Measurements from ENCODE around the gene BLVRB. TPM values are rescaled to one million over a fixed set of nuclear protein-coding genes. Genes with fewer than 3 reads are reported as not detected.

The BLVRB gene
- total and polyA plus RNA-seq, 10 of the 15 experiments (the other 5 are each of a cell fraction or from before 2014, with no cell fraction given), result 6.3 to 53.3 (median 27.8) TPM

DNA sequence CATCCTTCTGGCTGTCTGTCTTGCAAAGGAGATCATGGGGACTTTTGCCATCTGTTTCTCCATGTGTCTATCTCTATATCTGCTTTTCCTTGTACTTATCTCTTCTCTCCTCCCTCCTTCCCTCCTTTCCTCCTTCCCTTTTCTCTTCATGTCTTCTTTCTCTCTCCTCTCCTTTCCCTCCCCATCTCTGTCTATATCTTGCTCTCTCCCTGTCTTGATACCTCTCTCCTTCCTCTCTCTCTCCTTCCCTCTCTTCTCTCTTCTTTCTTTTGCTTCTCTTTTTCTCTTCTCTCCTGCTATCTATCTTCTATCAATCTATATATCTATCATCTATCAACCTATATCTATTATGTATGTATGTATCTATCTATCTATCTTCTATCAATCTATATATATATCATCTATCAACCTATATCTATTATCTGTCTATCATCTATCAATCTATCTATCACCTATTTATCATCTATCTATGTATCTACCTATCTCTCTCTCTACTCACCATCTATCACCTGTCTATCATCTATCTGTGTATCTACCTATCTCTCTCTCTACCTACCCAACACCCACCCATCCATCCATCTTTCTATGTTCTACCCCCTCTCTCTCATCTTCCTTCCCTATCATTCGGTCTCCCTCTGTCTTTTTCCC is 28.8 kb upstream of the BLVRB start:
- Histone ChIP-seq H3K4me1 (ENCODE audit: control insufficient read depth, insufficient read depth, low read length) (no peaks in the 10 kb centered on the region), H3K4me3 (no peak overlapping the region), H3K27ac (ENCODE audit: control insufficient read depth, insufficient read depth) (no peak overlapping the region), H3K9me3 (replicated peaks; ENCODE audit: control insufficient read depth, insufficient read depth, low read length) (no peaks in the 10 kb centered on the region), H3K27me3 (replicated peaks in 1 of 2; ENCODE audit: control insufficient read depth in 2 of 2, insufficient read depth in 2 of 2, low read length in 1 of 2) (no peaks in the 10 kb centered on the region; a peak in 1 of 4 replicates), H3K36me3 (ENCODE audit: control insufficient read depth in 2 of 2, insufficient read depth in 2 of 2, low read length in 1 of 2) (no peaks in the 10 kb centered on the region), H4K20me1 (ENCODE audit: control insufficient read depth, insufficient read depth) (no peaks in the 10 kb centered on the region), H3K79me2 (ENCODE audit: control insufficient read depth, insufficient read depth, low read length) (no peaks in the 10 kb centered on the region), H3K4me2 (ENCODE audit: control insufficient read depth, insufficient read depth) (no peak overlapping the region), H2AFZ (ENCODE audit: control insufficient read depth, low read depth, low read length) (no peak overlapping the region), H3K9ac (ENCODE audit: control insufficient read depth, insufficient read depth, low read length) (no peak overlapping the region)
- in situ Hi-C loops (cut with MboI), result no loop called here
- ATAC-seq (no peak), DNase-seq (ENCODE audit: low read depth, low spot score) (no peak), FAIRE-seq (no peak)
- ChIA-PET POLR2A (no interaction called here), RAD21 (ENCODE audit: unreplicated experiment) (no interaction called here), SMC1A (ENCODE audit: uncharacterized antibody, unreplicated experiment) (interaction anchor here (0.9 kb wide), 1 partner anchor 12 kb away, joined by 3 read pairs; no protein-coding TSS in a partner anchor), CTCF (no interaction called here)
- no TSS peak for BruUV-seq (replicated peaks)
- WGBS (ENCODE audit: insufficient coverage, insufficient replicate concordance, low lambda C conversion rate, missing lambda C conversion rate), result 0% methylated on average over 1 of the region's 1 CpG
- no peak for TF ChIP-seq CBX5 (IDR thresholded peaks at IDR 0.05; ENCODE audit: low read depth)
- TF ChIP-seq SRF (IDR thresholded peaks at IDR 0.05; ENCODE audit: low read depth in 2 of 2, low read length in 2 of 2), result no peak
- no peak for TF ChIP-seq BHLHE40 (IDR thresholded peaks at IDR 0.05; ENCODE audit: borderline replicate concordance in 1 of 2, low read depth in 2 of 2, low read length in 1 of 2)
- no peak for TF ChIP-seq ZNF622 (IDR thresholded peaks at IDR 0.05)
- TF ChIP-seq CEBPB (IDR thresholded peaks at IDR 0.05; ENCODE audit: borderline replicate concordance in 1 of 2, low read depth in 2 of 2, low read length in 2 of 2), result no peak
- TF ChIP-seq BCL11A (IDR thresholded peaks at IDR 0.05; ENCODE audit: low read depth, low read length), result no peak
- TF ChIP-seq, protein P1, sequence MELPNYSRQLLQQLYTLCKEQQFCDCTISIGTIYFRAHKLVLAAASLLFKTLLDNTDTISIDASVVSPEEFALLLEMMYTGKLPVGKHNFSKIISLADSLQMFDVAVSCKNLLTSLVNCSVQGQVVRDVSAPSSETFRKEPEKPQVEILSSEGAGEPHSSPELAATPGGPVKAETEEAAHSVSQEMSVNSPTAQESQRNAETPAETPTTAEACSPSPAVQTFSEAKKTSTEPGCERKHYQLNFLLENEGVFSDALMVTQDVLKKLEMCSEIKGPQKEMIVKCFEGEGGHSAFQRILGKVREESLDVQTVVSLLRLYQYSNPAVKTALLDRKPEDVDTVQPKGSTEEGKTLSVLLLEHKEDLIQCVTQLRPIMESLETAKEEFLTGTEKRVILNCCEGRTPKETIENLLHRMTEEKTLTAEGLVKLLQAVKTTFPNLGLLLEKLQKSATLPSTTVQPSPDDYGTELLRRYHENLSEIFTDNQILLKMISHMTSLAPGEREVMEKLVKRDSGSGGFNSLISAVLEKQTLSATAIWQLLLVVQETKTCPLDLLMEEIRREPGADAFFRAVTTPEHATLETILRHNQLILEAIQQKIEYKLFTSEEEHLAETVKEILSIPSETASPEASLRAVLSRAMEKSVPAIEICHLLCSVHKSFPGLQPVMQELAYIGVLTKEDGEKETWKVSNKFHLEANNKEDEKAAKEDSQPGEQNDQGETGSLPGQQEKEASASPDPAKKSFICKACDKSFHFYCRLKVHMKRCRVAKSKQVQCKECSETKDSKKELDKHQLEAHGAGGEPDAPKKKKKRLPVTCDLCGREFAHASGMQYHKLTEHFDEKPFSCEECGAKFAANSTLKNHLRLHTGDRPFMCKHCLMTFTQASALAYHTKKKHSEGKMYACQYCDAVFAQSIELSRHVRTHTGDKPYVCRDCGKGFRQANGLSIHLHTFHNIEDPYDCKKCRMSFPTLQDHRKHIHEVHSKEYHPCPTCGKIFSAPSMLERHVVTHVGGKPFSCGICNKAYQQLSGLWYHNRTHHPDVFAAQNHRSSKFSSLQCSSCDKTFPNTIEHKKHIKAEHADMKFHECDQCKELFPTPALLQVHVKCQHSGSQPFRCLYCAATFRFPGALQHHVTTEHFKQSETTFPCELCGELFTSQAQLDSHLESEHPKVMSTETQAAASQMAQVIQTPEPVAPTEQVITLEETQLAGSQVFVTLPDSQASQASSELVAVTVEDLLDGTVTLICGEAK (IDR thresholded peaks at IDR 0.05; ENCODE audit: borderline replicate concordance), result no peak
- no peak for TF ChIP-seq SP1 (IDR thresholded peaks at IDR 0.05; ENCODE audit: low read depth, low read length)
- no peak for TF ChIP-seq KAT2A (conservative IDR thresholded peaks at IDR 0.05; ENCODE audit: control insufficient read depth, low read depth, low read length)
- TF ChIP-seq SUZ12 (IDR thresholded peaks at IDR 0.05; ENCODE audit: unreplicated experiment), result no peak
- TF ChIP-seq, protein P2, sequence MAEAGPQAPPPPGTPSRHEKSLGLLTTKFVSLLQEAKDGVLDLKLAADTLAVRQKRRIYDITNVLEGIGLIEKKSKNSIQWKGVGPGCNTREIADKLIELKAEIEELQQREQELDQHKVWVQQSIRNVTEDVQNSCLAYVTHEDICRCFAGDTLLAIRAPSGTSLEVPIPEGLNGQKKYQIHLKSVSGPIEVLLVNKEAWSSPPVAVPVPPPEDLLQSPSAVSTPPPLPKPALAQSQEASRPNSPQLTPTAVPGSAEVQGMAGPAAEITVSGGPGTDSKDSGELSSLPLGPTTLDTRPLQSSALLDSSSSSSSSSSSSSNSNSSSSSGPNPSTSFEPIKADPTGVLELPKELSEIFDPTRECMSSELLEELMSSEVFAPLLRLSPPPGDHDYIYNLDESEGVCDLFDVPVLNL (IDR thresholded peaks at IDR 0.05; ENCODE audit: low read depth, low read length), result no peak
- TF ChIP-seq BMI1 (IDR thresholded peaks at IDR 0.05; ENCODE audit: borderline replicate concordance), result no peak
- TF ChIP-seq SMARCA5 (IDR thresholded peaks at IDR 0.05), result no peak
- no peak for TF ChIP-seq WRNIP1 (IDR thresholded peaks at IDR 0.05; ENCODE audit: borderline replicate concordance, low read depth, low read length)
- TF ChIP-seq ESRRA (IDR thresholded peaks at IDR 0.05; ENCODE audit: low read length), result no peak
- no peak for TF ChIP-seq RFX5 (IDR thresholded peaks at IDR 0.05; ENCODE audit: low read depth, low read length)
- intact Hi-C loops (cut with micrococcal nuclease; ENCODE audit: unreplicated experiment), result no loop called here

Measured in GM12878 (cell line).